Body of pancreas (tissue), 4 donors: ENCODE data around the gene CLDN15.

Experiments used
- CTCF ChIP-seq, 7 experiments: fragments of 450-650 bp in 4 of 7; fragments of 200-600 bp in 3 of 7; sonication (generic) in 3 of 7; IDR thresholded peaks; one replicate each; pipeline ENCODE4 v1.5.1; 2016 to 2019; ENCODE audit warnings: antibody characterized with exemption in 7 of 7
- POLR2A ChIP-seq, 3 donors: fragments of 450-650 bp; IDR thresholded peaks; one replicate each; pipeline ENCODE4 v1.6.1; 2016; ENCODE audit warnings: antibody characterized with exemption in 3 of 3, mild to moderate bottlenecking in 2 of 3

- TF ChIP-seq CTCF (IDR thresholded peaks at IDR 0.05) (no peak), POLR2A (IDR thresholded peaks at IDR 0.05) (no peak)
Observed at GRCh38 chr7:101287032-101287431, 49.4 kb upstream of the CLDN15 start.
